Measurements from ENCODE around the gene CYFIP2. TPM values are rescaled to one million over a fixed set of nuclear protein-coding genes. Genes with fewer than 3 reads are reported as not detected.

CYFIP2 gene
- total and polyA plus RNA-seq, 2 experiments from 2014 or later = 2.2 to 5.9 TPM

DNA sequence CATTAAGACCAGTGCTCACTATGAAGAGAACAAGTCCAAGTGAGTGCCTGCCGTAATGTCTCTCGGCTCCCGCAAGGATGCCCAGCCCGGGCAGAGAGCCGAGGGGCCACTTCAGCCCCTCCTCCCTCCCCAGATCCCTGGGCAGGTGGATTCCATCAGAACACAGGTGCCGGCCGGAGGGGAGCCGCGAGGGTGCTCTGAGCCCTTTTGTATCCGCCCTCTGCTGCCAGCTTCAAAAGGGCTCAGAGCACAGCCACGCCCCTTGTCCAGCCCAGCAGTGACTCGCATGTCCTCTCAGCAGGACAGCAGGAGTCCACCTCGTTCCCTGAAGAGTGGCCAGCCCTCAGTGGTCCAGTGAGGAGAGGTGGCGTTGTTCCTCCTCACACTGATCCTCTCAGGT is 43.9 kb downstream of the CYFIP2 start:
- no peak overlapping the region for H3K27ac ChIP-seq
- no peaks in the 10 kb centered on the region for H3K27me3 ChIP-seq (replicated peaks; ENCODE audit: insufficient read depth)
- peak; percentile 53 for DNase-seq
- no peaks in the 10 kb centered on the region for H3K36me3 ChIP-seq (ENCODE audit: low read depth)
- no peak overlapping the region for H3K9ac ChIP-seq
- no peaks in the 10 kb centered on the region for H4K20me1 ChIP-seq (ENCODE audit: insufficient read depth)
- H3F3A ChIP-seq (ENCODE audit: insufficient read depth) = no peaks in the 10 kb centered on the region
- no peak for TF ChIP-seq EZH2 (IDR thresholded peaks at IDR 0.05; ENCODE audit: insufficient read depth, poor library complexity, severe bottlenecking)
- TF ChIP-seq EZH2phosphoT487 (IDR thresholded peaks at IDR 0.05; ENCODE audit: insufficient read depth, low read depth) = no peak
- no peaks in the 10 kb centered on the region for H3K9me3 ChIP-seq (ENCODE audit: low read depth)
- no peak overlapping the region for H2AFZ ChIP-seq
- H3K4me2 ChIP-seq (ENCODE audit: unreplicated experiment) = no peak overlapping the region
- WGBS, 2 experiments (ENCODE audit: low coverage in 1 of 2, low lambda C conversion rate in 2 of 2, missing lambda C conversion rate in 2 of 2) = 65 to 72% methylated on average over 13 to 14 of the region's 14 CpGs
- in situ Hi-C loops (cut with MboI) = no loop called here
- no peaks in the 10 kb centered on the region for H3K79me2 ChIP-seq (ENCODE audit: insufficient read depth)
- H3K4me1 ChIP-seq (ENCODE audit: insufficient read depth) = peaks cover 5% of the 10 kb centered on the region
- no peaks in the 10 kb centered on the region for H3K9me2 ChIP-seq (ENCODE audit: insufficient read depth)
- no peak overlapping the region for H3K4me3 ChIP-seq

DNA sequence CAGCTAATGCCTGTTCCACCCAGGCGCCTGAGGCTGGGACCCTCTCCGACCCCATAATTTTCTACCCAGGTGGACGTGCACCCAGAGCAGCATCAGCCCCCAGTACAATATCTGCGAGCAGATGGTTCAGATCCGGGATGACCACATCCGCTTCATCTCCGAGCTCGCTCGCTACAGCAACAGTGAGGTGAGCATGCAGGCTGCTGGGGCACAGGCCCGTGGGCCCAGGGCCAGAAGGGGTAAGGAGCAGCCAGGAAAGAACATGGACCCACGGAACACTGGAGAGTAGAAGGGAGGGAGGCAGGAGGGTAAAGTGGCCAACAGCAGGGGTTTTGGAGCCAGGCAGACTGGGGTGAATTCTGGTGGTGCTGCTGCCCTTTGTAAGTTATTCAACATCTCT is 45.7 kb downstream of the CYFIP2 start:
- Histone ChIP-seq H3K4me3 (no peak overlapping the region), H3K9me3 (ENCODE audit: low read depth) (no peaks in the 10 kb centered on the region), H3K4me1 (ENCODE audit: insufficient read depth) (peaks cover 5% of the 10 kb centered on the region), H3K27me3 (replicated peaks; ENCODE audit: insufficient read depth) (no peaks in the 10 kb centered on the region), H3K4me2 (ENCODE audit: unreplicated experiment) (no peak overlapping the region), H3K9me2 (ENCODE audit: insufficient read depth) (no peaks in the 10 kb centered on the region), H3K79me2 (ENCODE audit: insufficient read depth) (no peaks in the 10 kb centered on the region), H3K9ac (no peak overlapping the region), H3K27ac (no peak overlapping the region), H4K20me1 (ENCODE audit: insufficient read depth) (no peaks in the 10 kb centered on the region), H2AFZ (no peak overlapping the region), H3K36me3 (ENCODE audit: low read depth) (no peaks in the 10 kb centered on the region), H3F3A (ENCODE audit: insufficient read depth) (no peaks in the 10 kb centered on the region)
- DNase-seq = no peak
- 95 to 96% methylated on average over 11 of the region's 11 CpGs for WGBS, 2 experiments (ENCODE audit: low coverage in 1 of 2, low lambda C conversion rate in 2 of 2, missing lambda C conversion rate in 2 of 2)
- in situ Hi-C loops (cut with MboI) = no loop called here
- no peak for TF ChIP-seq EZH2 (IDR thresholded peaks at IDR 0.05; ENCODE audit: insufficient read depth, poor library complexity, severe bottlenecking)
- no peak for TF ChIP-seq EZH2phosphoT487 (IDR thresholded peaks at IDR 0.05; ENCODE audit: insufficient read depth, low read depth)

DNA sequence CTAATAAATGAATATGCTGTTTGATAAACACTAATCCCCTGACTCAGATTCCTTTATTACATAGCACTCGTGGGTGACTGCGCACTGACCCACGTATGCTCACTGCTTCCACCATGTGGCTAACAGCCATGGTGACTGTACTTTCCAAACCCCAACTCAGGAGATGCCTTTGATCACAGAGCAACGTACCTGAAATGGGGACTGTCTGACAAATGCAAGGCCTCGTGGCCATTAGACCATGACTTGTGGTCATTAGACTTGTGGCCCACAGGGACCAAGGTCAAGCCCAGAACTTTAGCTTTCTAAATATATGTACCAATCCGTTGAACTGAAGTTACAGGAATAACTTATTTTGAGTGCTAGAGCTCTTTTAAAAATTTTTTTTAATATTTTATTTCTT is 46.6 kb downstream of the CYFIP2 start:
- H3K9me2 ChIP-seq (ENCODE audit: insufficient read depth) = no peaks in the 10 kb centered on the region
- H3K4me3 ChIP-seq = no peak overlapping the region
- no peaks in the 10 kb centered on the region for H3F3A ChIP-seq (ENCODE audit: insufficient read depth)
- H3K27me3 ChIP-seq (replicated peaks; ENCODE audit: insufficient read depth) = no peaks in the 10 kb centered on the region
- TF ChIP-seq EZH2phosphoT487 (IDR thresholded peaks at IDR 0.05; ENCODE audit: insufficient read depth, low read depth) (no peak), EZH2 (IDR thresholded peaks at IDR 0.05; ENCODE audit: insufficient read depth, poor library complexity, severe bottlenecking) (no peak)
- H2AFZ ChIP-seq = no peak overlapping the region
- peaks cover 5% of the 10 kb centered on the region for H3K4me1 ChIP-seq (ENCODE audit: insufficient read depth)
- in situ Hi-C loops (cut with MboI) = no loop called here
- WGBS, 2 experiments (ENCODE audit: low coverage in 1 of 2, low lambda C conversion rate in 2 of 2, missing lambda C conversion rate in 2 of 2) = 30 to 34% methylated on average over 6 of the region's 6 CpGs
- H3K27ac ChIP-seq = no peak overlapping the region
- no peaks in the 10 kb centered on the region for H3K36me3 ChIP-seq (ENCODE audit: low read depth)
- no peak overlapping the region for H3K4me2 ChIP-seq (ENCODE audit: unreplicated experiment)
- no peaks in the 10 kb centered on the region for H3K79me2 ChIP-seq (ENCODE audit: insufficient read depth)
- no peaks in the 10 kb centered on the region for H3K9me3 ChIP-seq (ENCODE audit: low read depth)
- H3K9ac ChIP-seq = no peak overlapping the region
- no peaks in the 10 kb centered on the region for H4K20me1 ChIP-seq (ENCODE audit: insufficient read depth)
- DNase-seq = peak; percentile 77

DNA sequence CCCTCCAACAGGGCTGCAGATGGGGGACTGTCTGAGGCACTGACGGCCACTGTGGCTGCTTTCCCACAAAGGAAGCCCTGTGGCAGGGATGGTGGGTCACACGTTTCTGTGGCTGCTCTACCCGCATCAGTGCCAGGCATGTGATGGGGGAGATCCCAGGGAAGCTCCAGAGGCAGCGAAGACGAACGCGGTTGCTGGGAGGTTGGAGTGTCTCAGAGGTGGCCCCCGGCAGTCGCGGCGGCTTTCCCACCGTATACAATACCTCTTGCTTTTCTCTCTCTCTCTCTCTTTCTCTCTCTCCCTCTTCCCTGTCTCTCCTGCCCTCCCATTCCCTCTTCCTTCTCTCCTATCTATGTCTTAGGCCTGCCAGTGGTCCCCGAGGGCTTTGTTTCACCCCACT is 56.7 kb downstream of the CYFIP2 start:
- Histone ChIP-seq H3K9ac (no peak overlapping the region), H3K79me2 (ENCODE audit: insufficient read depth) (no peaks in the 10 kb centered on the region), H3K4me3 (no peak overlapping the region), H3K9me2 (ENCODE audit: insufficient read depth) (no peaks in the 10 kb centered on the region), H3K4me1 (ENCODE audit: insufficient read depth) (no peaks in the 10 kb centered on the region), H3K9me3 (ENCODE audit: low read depth) (no peaks in the 10 kb centered on the region), H3K36me3 (ENCODE audit: low read depth) (no peaks in the 10 kb centered on the region), H2AFZ (no peak overlapping the region), H3K27ac (no peak overlapping the region), H3F3A (ENCODE audit: insufficient read depth) (no peaks in the 10 kb centered on the region), H4K20me1 (ENCODE audit: insufficient read depth) (no peaks in the 10 kb centered on the region), H3K4me2 (ENCODE audit: unreplicated experiment) (no peak overlapping the region), H3K27me3 (replicated peaks; ENCODE audit: insufficient read depth) (no peaks in the 10 kb centered on the region)
- TF ChIP-seq EZH2 (IDR thresholded peaks at IDR 0.05; ENCODE audit: insufficient read depth, poor library complexity, severe bottlenecking) (no peak), EZH2phosphoT487 (IDR thresholded peaks at IDR 0.05; ENCODE audit: insufficient read depth, low read depth) (no peak)
- in situ Hi-C loops (cut with MboI) = loop anchor here (5.0 kb wide), 1 partner anchor 70 kb away; no protein-coding TSS in a partner anchor
- WGBS, 2 experiments (ENCODE audit: low coverage in 1 of 2, low lambda C conversion rate in 2 of 2, missing lambda C conversion rate in 2 of 2) = 86 to 91% methylated on average over 8 to 13 of the region's 13 CpGs
- DNase-seq = no peak
